Kidney glomerular epithelial cell (primary cell): ENCODE measurements around the gene VANGL1.
"Not testable (repeated sequence)": the region's sequence is repeated elsewhere in the genome, so short reads cannot be mapped to it uniquely, and the experiment has no call there.

Experiments
- DNase-seq: peaks from one replicate; lab custom pipeline; 2025; lab: John Stamatoyannopoulos, UW

Gene VANGL1

GRCh38 chr1:115641762-115642167, at the start of gene VANGL1:
TSS of gene VANGL1 (plus strand) at chr1:115641970. CDS start at chr1:115651414, 9,444 bp downstream.
- peak; percentile 19 for DNase-seq

DNA sequence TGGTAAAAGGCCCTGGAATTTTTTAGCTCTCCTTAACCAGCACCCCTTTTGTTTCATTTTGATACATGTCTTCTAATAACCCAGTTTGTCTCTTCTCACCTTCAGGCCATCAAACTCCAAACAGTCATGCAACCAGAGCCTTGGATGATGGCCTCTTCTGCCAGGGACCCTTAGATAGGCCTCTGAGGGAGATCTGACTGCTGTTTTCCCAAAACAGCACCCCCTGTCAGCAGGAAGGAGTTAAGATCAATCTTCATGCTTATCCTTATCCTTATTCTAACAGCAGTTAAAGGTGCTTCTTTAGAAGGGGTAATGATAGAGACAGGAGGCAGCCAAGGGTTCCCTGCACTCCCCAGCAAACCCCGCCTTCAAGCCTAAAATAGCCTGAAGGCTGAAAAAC, 49.5 kb upstream of the VANGL1 start:
- DNase-seq: no peak

GRCh38 chr1:115593365-115594259, 48.2 kb upstream of the VANGL1 start:
- DNase-seq: no peak

- no peak for DNase-seq
Observed at GRCh38 chr1:115594600-115594999, 47.2 kb upstream of the VANGL1 start.

DNA sequence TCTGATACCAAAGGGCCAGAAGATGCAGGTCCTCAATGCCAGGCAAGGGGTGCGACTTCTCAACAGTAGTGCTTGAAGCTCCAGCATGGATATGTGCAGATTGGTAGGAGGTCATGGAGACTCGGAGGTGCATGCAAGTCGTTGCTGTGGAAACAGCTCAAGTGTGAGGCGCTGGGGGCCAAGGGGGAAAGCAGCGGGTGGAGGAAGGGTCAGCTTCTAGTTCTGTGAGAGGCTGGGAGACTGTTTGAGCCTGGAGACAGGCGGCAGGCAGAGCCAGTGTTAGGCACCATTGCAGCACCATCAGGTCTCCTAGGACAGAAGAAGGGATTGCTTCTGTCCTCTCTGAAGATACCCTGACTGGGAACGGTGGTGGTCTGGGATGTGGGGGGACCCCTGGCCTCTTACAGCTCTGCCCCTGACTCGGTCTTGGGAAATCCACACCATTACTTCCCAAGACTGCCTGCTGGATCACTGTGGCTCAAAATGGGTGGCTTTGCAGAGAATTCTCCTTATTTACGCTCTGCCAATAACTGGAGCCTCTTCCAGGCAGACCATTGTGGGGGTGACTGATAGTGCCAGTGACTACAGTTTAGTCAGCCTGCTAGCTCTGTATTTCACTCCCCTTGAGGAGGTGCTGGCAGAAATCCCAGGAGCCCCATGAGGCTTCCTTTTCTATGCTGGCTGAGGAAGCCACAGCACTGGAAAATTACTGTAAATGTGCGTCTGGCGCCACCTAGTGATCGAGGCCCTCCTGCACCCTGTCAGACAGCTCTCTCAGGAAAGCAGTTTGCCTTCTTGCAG, 46.3 kb upstream of the VANGL1 start:
- peak; percentile 96 for DNase-seq

GRCh38 chr1:115596080-115596780, 45.5 kb upstream of the VANGL1 start:
- DNase-seq: no peak

DNA sequence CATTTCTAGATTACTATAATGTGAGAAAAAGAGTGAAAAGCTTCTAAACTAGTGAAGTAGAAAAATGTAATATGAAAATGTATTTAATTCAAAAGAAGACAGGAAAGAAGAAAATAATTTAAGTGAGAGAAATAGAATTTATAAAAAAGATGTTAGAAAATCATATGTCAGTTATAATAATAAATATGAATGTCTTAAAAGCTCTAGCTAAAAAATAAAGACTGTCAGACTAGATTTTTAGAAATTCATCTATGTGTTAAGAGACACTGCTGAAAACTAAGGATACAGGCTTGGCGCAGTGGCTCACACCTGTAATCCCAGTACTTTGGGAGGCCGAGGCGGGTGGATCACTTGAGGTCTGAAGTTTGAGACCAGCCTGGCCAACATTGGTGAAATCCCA, 37.3 kb upstream of the VANGL1 start:
- DNase-seq: no peak

- DNase-seq: no peak
Observed at GRCh38 chr1:115606305-115606704, 35.5 kb upstream of the VANGL1 start.

DNA sequence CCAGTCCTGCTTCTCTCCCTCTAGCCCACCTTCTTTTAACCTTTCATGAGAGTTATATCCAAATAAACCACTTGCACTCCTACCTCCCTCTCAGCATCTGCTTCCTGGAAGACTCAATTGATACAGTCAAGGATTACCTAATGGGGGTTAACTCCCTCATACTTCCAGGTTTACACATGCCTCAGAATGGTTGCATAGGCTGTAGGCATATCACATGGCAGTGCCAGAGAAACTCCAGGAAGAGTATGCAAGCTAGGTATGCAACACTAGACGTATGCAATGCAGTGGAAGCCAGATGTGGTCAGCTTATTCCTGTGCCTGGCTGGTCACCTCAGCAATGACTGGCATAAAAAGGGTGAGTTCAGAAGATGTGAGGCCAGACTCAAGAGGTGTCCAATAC, 32.7 kb upstream of the VANGL1 start:
- no peak for DNase-seq

DNA sequence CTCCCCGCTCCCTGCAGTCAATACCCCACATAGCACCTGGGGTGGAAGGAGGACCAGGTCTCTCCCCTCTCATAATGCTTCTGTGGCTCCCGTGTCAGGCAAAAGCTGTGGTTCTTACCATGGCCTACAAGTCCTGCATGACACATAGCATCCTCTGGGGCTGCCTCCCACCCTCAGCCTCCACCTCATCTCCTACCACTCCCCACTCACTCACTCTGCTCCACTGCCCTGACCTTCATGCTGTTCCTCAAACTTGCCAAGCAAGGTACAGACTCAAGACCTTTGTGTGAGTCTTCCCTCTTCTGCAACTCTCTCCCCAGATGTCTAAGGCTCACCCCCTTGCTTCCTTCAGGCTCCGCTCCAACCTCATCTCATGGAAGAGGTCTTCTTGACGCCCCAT, 28.0 kb upstream of the VANGL1 start:
- DNase-seq: no peak

DNA sequence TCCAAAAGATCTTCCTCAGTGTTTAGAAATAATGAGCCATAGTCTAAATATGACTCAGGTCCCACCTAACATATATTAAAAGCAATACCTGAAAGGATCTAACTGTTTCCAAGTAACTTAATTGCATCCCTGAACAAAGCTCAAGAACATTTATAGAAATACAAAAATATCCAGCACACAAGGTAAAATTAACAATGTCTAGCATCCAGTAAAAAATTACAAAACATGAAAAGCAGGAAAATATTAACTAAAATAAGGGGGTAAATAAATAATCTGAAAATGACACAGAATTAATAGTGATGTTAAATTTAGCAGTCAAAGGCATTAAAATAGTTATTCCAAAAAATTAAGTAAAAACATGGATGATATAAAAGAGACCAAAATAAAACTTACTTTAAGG, 21.3 kb upstream of the VANGL1 start:
- no peak for DNase-seq

DNA sequence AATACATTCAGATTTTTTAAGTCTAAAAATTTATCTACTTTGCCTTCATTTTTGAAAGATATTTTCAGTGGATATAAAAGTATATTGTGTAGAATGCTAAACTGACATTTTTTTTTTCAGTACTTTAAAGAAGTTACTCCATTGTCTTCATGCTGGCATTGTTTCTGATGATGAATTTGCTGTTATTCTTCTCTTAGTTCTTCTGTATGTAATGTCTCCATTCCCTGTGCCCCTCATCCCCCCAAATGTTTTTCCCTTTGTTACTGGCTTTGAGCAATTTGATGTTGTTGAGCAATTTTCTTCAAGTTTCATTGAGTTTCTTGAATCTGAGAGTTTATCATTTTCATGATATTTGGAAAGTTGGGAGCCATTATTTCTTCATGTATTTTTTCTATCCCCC, 20.8 kb upstream of the VANGL1 start:
- DNase-seq: no peak

- DNase-seq: no peak
Observed at GRCh38 chr1:115624859-115625258, 16.9 kb upstream of the VANGL1 start.

DNA sequence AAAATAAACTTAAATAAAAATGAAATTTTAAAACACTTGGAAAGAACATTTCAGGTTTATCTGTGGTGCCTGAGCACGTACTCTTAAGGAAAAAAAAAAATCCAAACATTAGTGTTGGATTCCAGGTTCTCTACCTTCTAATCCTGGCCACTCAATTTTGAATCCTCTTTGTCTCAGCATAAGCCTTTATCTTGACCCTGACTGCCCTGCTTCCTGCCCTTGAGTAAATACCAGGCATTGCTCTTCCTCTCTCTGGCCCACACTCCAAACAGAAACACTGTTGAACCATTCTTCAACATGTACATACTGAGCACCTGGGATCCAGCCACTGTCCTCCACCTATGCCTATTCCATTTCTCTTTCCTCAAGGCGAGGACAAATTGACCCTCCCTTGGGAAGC, 11.4 kb upstream of the VANGL1 start:
- no peak for DNase-seq

DNA sequence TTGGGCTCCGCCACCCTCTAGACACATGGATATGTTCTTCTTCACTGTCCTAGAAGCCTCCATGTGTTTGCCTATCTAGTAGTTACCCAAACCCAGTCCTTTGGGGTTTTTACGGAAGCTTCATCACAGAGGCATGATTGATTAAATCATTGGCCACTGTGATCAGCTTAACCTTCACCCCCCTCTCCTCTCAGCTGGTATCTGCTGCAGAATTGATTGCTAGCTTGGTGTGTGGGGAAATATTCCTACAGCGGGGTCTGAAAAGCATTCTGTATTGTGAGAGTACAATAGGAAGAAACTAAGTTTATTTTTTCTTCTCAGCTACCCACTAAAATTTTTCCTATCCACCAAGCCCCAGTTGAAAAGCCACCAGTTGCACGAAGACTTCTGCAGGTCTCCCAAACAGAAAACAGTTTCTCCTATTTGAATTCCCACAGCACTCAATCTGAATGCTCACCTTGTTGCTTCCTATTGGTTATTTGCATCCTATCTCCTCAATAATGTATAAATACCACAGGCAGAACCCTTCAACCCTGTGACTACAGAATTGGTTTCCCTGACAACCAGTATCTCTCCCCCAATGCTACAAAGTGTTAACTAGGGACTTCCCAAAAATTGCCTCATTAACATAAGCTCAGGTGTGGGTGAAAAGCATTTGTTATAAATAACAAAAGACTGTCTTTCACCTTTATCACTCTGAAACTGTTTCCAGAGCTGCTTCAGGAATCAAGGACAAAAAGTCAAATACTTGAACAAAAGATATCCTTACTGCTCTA, 9.3 kb upstream of the VANGL1 start:
- DNase-seq: no peak

DNA sequence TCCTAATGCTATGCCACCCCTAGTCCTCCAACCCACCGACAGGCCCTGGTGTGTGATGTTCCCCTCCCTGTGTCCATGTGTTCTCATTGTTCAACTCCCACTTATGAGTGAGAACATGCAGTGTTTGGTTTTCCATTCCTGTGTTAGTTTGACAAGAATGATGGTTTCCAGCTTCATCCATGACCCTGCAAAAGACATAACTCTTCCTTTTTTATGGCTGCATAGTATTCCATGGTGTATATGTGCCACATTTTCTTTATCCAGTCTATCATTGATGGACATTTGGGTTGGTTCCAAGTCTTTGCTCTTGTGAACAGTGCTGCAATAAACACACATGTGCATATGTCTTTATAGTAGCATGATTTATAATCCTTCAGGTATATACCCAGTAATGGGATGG, 8.2 kb upstream of the VANGL1 start:
- DNase-seq: not testable (repeated sequence)

GRCh38 chr1:115637247-115637646, 4.5 kb upstream of the VANGL1 start:
- DNase-seq: not testable (repeated sequence)

DNA sequence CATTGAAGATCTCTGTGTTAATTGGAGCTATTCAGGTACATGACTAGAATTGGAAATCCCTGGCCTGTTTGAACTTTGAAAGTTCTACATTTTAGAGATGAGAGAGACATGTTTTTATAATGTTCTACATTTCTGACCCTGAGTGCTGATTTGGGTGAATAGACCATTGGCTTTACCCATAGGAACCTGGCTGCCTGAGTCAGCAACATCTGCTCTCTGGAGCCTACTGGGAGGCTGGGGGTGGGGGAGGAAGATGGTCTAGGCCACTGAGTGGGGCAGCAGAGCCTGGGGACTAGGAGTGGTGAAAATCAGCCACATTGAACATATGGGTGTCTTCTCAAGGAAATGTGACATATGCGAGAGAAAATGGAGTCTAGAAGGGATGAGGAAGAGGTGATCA, 1.4 kb upstream of the VANGL1 start:
- no peak for DNase-seq

- peak; percentile 43 for DNase-seq
Observed at GRCh38 chr1:115642168-115643072, 650 bp downstream of the VANGL1 start.

DNA sequence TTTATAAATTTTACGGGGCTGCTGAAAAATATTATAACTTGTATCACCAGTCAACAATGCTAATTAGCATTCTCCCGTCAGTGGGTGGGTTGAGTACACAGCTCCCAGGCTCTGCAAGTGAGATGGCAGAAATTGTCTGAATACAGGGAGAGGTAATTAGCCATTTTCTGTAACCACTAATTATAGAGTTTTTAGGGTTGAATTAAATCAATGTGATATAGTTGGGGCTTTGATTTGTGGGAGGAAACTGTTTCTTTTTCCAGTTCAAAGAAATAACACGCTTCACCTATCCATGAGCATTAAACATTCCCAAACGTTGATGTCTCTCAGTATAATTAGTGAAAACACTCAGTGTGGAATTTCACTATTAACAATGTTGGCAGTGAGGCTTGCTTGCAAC, 1.5 kb downstream of the VANGL1 start:
- DNase-seq: no peak

GRCh38 chr1:115643666-115644065, 1.9 kb downstream of the VANGL1 start:
- no peak for DNase-seq
